Naive thymus-derived CD4-positive, alpha-beta T cell (primary cell): ENCODE measurements around the gene DEFB110. TPM values are rescaled to one million over a fixed set of nuclear protein-coding genes. Genes with fewer than 3 reads are reported as not detected.

Experiments
- ATAC-seq: fragments of 150-1000 bp; cut with Tn5 transposase; 2 replicates; pipeline ENCODE4 v1.10.0; 2021; ENCODE audit warnings: mild to moderate bottlenecking, moderate library complexity
- CTCF ChIA-PET: fragments of 350-600 bp; sonication (Branson Sonifier 250); formaldehyde crosslinking; loops from one replicate; lab custom pipeline; 2021; ENCODE audit warnings: antibody characterized with exemption; lab: Charles Lee
- POLR2A ChIA-PET: fragments of 350-600 bp; sonication (Branson Sonifier 250); formaldehyde crosslinking; loops from one replicate; lab custom pipeline; 2021; ENCODE audit warnings: antibody characterized with exemption, inconsistent platforms; lab: Charles Lee
- DNase-seq, 9 donors: peaks; one replicate each; pipeline versions ENCODE4 v3.0.0 to v3.0.0-alpha.2; 2020 to 2022; ENCODE audit warnings: mixed read lengths in 1 of 9
- H3K27ac ChIP-seq: one replicate; pipeline ENCODE4 v1.7.0; 2013; ENCODE audit warnings: mild to moderate bottlenecking, low read depth, low read length, moderate library complexity
- H3K27me3 ChIP-seq, 2 donors: one replicate each; pipeline ENCODE4 v1.7.0; 2013; ENCODE audit warnings: low read length in 2 of 2, mild to moderate bottlenecking in 2 of 2, moderate library complexity in 2 of 2; ENCODE audit not compliant: control insufficient read depth in 2 of 2, insufficient read depth in 2 of 2
- H3K36me3 ChIP-seq, 3 experiments: 1 replicate in 2 of 3; 2 replicates in 1 of 3; pipeline ENCODE4 v1.7.0; 2013; ENCODE audit warnings: low read length in 3 of 3, mild to moderate bottlenecking in 3 of 3, moderate library complexity in 1 of 3; ENCODE audit not compliant: insufficient read depth in 3 of 3, control insufficient read depth in 2 of 3
- H3K4me1 ChIP-seq, 2 donors: one replicate each; pipeline ENCODE4 v1.7.0; 2013; ENCODE audit warnings: low read length in 2 of 2, mild to moderate bottlenecking in 2 of 2, moderate library complexity in 1 of 2; ENCODE audit not compliant: control insufficient read depth in 2 of 2, insufficient read depth in 2 of 2
- H3K4me3 ChIP-seq: 2 replicates; pipeline ENCODE4 v1.7.0; 2013; ENCODE audit warnings: mild to moderate bottlenecking, low read length
- H3K9me3 ChIP-seq, 3 experiments: 1 replicate in 2 of 3; 2 replicates in 1 of 3; pipeline ENCODE4 v1.7.0; 2013; ENCODE audit warnings: low read length in 3 of 3; ENCODE audit not compliant: control insufficient read depth in 2 of 3
- H3K27ac Mint-ChIP-seq, 9 donors: one replicate each; pipeline ENCODE4 v1.8.0; 2020 to 2022; ENCODE audit warnings: mixed read lengths in 9 of 9, mild to moderate bottlenecking in 8 of 9, moderate library complexity in 5 of 9, inconsistent platforms in 2 of 9
- H3K27me3 Mint-ChIP-seq, 5 donors: one replicate each; pipeline ENCODE4 v1.8.0; 2021 to 2022; ENCODE audit warnings: mixed read lengths in 5 of 5, mild to moderate bottlenecking in 1 of 5
- H3K36me3 Mint-ChIP-seq, 5 donors: one replicate each; pipeline ENCODE4 v1.8.0; 2020 to 2022; ENCODE audit warnings: mixed read lengths in 5 of 5, mild to moderate bottlenecking in 3 of 5, inconsistent platforms in 1 of 5
- H3K4me1 Mint-ChIP-seq, 7 donors: one replicate each; pipeline ENCODE4 v1.8.0; 2020 to 2022; ENCODE audit warnings: mixed read lengths in 7 of 7, mild to moderate bottlenecking in 3 of 7, inconsistent platforms in 1 of 7
- H3K4me3 Mint-ChIP-seq, 10 donors: one replicate each; pipeline ENCODE4 v1.8.0; 2020 to 2022; ENCODE audit warnings: mild to moderate bottlenecking in 10 of 10, mixed read lengths in 10 of 10, moderate library complexity in 6 of 10, inconsistent platforms in 2 of 10
- H3K9me3 Mint-ChIP-seq, 11 donors: one replicate each; pipeline ENCODE4 v1.8.0; 2020 to 2022; ENCODE audit warnings: mixed read lengths in 11 of 11, mild to moderate bottlenecking in 4 of 11, inconsistent platforms in 1 of 11, moderate library complexity in 1 of 11
- intact Hi-C, 2 donors: fragments of 100-400 bp; cut with micrococcal nuclease; formaldehyde crosslinking; loops; one replicate each; pipeline ENCODE4 v1.15.1; 2023
- polyA plus RNA-seq, 2 donors: library from polyadenylated mRNA; unstranded; fragments of 300-500 nt; fragmentation: Illumina TruSeq; gene quantifications; one replicate each; pipeline ENCODE4 v1.2.3, GENCODE V29; 2021
- total RNA-seq, 6 experiments: library from RNA in 5 of 6; stranded (reverse) in 5 of 6; gene quantifications; 1 replicate in 5 of 6; 2 replicates in 1 of 6; pipeline ENCODE4 v1.2.3 and lab custom pipeline; 2021 to 2026

Gene DEFB110
- total and polyA plus RNA-seq, 7 experiments from 2014 or later: not detected

GRCh38 chr6:50030350-50030749 lies 8.6 kb upstream of the DEFB110 start:
- Histone ChIP-seq H3K27ac (no peak overlapping the region), H3K4me3 (no peak overlapping the region), H3K9me3 (no peaks in the 10 kb centered on the region), H3K36me3 (no peaks in the 10 kb centered on the region), H3K4me1 (no peaks in the 10 kb centered on the region), H3K27me3 (no peaks in the 10 kb centered on the region)
- H3K4me3 Mint-ChIP-seq: no peak overlapping the region
- no peak overlapping the region for H3K27ac Mint-ChIP-seq
- ChIA-PET CTCF (no interaction called here), POLR2A (no interaction called here)
- no peaks in the 10 kb centered on the region for H3K4me1 Mint-ChIP-seq
- H3K36me3 Mint-ChIP-seq: peaks cover 0 to 4% (median 0%) of the 10 kb centered on the region in 5 donors
- H3K27me3 Mint-ChIP-seq: no peaks in the 10 kb centered on the region
- no peak for DNase-seq
- intact Hi-C loops: no loop called here
- ATAC-seq: no peak
- H3K9me3 Mint-ChIP-seq: peaks cover 0 to 38% (median 3%) of the 10 kb centered on the region in 11 donors

- CTCF ChIA-PET: no interaction called here
- ATAC-seq: no peak
- no peaks in the 10 kb centered on the region for H3K27me3 Mint-ChIP-seq
These were observed 3.5 kb upstream of the DEFB110 start for GRCh38 chr6:50025258-50025657.

DNA sequence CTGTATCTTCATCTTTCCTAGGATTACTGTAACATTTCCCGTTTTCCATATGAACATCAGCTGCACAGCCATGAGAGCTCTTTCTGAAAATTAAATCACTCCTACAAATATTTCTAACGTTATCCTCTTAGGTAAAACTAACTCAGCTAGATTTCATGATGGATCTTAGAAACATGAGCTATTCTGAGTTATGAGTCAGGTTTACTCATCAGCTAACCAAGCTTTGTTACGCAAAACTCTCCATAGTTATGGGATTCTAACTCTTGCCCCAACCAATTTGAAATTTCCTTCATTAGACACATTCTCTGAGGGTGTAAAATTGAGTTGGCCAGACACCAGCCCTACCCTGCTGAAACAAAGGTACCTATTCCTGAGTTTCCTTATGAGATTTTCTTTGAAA lies 14.0 kb downstream of the DEFB110 start:
- Mint-ChIP-seq H3K36me3 (no peaks in the 10 kb centered on the region), H3K27me3 (no peaks in the 10 kb centered on the region), H3K9me3 (peaks cover 0 to 14% (median 0%) of the 10 kb centered on the region in 11 donors), H3K4me1 (no peaks in the 10 kb centered on the region), H3K4me3 (no peak overlapping the region), H3K27ac (no peak overlapping the region)
- no peaks in the 10 kb centered on the region for H3K36me3 ChIP-seq
- no peaks in the 10 kb centered on the region for H3K9me3 ChIP-seq
- no peaks in the 10 kb centered on the region for H3K4me1 ChIP-seq
- ChIA-PET CTCF (no interaction called here), POLR2A (no interaction called here)
- no peak for ATAC-seq
- H3K27me3 ChIP-seq: no peaks in the 10 kb centered on the region
- H3K27ac ChIP-seq: no peak overlapping the region
- DNase-seq: no peak
- no peak overlapping the region for H3K4me3 ChIP-seq
- intact Hi-C loops: no loop called here

More at GRCh38 chr6:50025258-50025657, 3.5 kb upstream of the DEFB110 start:
- no peak for DNase-seq
- Mint-ChIP-seq H3K27ac (no peak overlapping the region), H3K4me1 (no peaks in the 10 kb centered on the region), H3K9me3 (peaks cover 0 to 28% (median 0%) of the 10 kb centered on the region in 11 donors), H3K36me3 (no peaks in the 10 kb centered on the region), H3K4me3 (no peak overlapping the region)
- no peak overlapping the region for H3K4me3 ChIP-seq
- intact Hi-C loops: no loop called here
- POLR2A ChIA-PET: no interaction called here
- peaks cover 0 to 3% of the 10 kb centered on the region in 2 donors for H3K27me3 ChIP-seq
- no peak overlapping the region for H3K27ac ChIP-seq
- no peaks in the 10 kb centered on the region for H3K4me1 ChIP-seq
- H3K36me3 ChIP-seq: no peaks in the 10 kb centered on the region
- H3K9me3 ChIP-seq: no peaks in the 10 kb centered on the region

DNA sequence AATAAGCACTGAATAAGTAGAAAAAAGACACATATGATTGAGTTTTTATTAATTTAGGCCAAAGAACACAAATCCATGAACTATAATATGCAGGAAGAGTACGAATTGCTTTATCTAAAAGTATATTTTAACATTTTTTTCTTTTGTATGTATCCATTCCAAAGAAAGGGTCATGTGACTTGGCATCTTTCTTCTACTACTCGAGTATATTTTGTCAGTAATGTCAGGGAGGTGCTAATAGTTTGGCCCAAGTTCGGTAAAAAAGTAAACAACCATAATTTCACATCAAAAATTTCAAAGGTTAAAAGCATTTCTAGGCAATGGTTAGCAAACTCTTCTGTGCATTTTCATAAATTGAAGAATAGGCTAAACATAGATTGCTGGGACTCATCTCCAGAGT lies 18.7 kb downstream of the DEFB110 start:
- ChIA-PET POLR2A (no interaction called here), CTCF (no interaction called here)
- intact Hi-C loops: no loop called here

GRCh38 chr6:49995278-49995677 lies 26.5 kb downstream of the DEFB110 start:
- Histone ChIP-seq H3K9me3 (no peaks in the 10 kb centered on the region), H3K27ac (no peak overlapping the region), H3K36me3 (no peaks in the 10 kb centered on the region), H3K27me3 (no peaks in the 10 kb centered on the region), H3K4me1 (no peaks in the 10 kb centered on the region), H3K4me3 (no peak overlapping the region)
- Mint-ChIP-seq H3K36me3 (no peaks in the 10 kb centered on the region), H3K4me1 (no peaks in the 10 kb centered on the region), H3K9me3 (peaks cover 0 to 3% (median 0%) of the 10 kb centered on the region in 11 donors), H3K27me3 (no peaks in the 10 kb centered on the region), H3K4me3 (no peak overlapping the region), H3K27ac (no peak overlapping the region)
- ChIA-PET POLR2A (no interaction called here), CTCF (no interaction called here)
- intact Hi-C loops: no loop called here
- no peak for DNase-seq
- no peak for ATAC-seq

More for the DNA sequence above, 18.7 kb downstream of the DEFB110 start:
- Mint-ChIP-seq H3K4me1 (no peaks in the 10 kb centered on the region), H3K9me3 (peaks cover 0 to 16% (median under 1%) of the 10 kb centered on the region in 11 donors), H3K27ac (no peak overlapping the region), H3K27me3 (no peaks in the 10 kb centered on the region), H3K4me3 (no peak overlapping the region), H3K36me3 (no peaks in the 10 kb centered on the region)
- Histone ChIP-seq H3K27me3 (no peaks in the 10 kb centered on the region), H3K27ac (no peak overlapping the region), H3K9me3 (no peaks in the 10 kb centered on the region), H3K36me3 (no peaks in the 10 kb centered on the region), H3K4me3 (no peak overlapping the region), H3K4me1 (no peaks in the 10 kb centered on the region)
- DNase-seq: no peak
- ATAC-seq: no peak

- H3K4me3 ChIP-seq: no peak overlapping the region
- intact Hi-C loops: no loop called here
- peaks cover 0 to 3% (median 1%) of the 10 kb centered on the region in 11 donors for H3K9me3 Mint-ChIP-seq
These were observed 32.9 kb downstream of the DEFB110 start for GRCh38 chr6:49988900-49989299.

DNA sequence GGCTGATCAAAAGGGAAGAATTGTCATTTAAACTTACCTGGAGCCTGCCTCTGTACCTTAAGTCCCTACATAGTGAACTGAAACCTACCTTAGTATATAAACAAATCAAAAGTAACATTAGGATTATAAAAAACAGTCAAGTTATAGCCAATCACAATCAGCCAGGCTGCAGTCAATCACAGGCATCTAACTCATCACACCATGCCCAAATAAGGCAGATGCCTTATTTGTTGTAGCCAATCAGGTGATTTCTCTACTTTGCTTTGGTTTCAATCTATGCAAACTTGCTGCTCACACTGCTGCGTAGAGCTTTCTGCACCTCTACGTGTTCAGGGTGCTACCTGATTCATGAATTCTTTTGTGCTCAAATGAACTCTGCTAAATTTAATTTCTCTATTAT lies 34.0 kb downstream of the DEFB110 start:
- Mint-ChIP-seq H3K27ac (no peak overlapping the region), H3K9me3 (peaks cover 0 to 3% (median 0%) of the 10 kb centered on the region in 11 donors), H3K36me3 (no peaks in the 10 kb centered on the region), H3K4me3 (no peak overlapping the region), H3K27me3 (no peaks in the 10 kb centered on the region), H3K4me1 (no peaks in the 10 kb centered on the region)
- intact Hi-C loops: no loop called here
- CTCF ChIA-PET: no interaction called here
- no peak overlapping the region for H3K27ac ChIP-seq
- DNase-seq (no peak), ATAC-seq (no peak)
- H3K4me3 ChIP-seq: no peak overlapping the region
- peaks cover 0 to 7% (median 0%) of the 10 kb centered on the region in 3 experiments for H3K9me3 ChIP-seq
- no peaks in the 10 kb centered on the region for H3K4me1 ChIP-seq
- POLR2A ChIA-PET: no interaction called here
- no peaks in the 10 kb centered on the region for H3K36me3 ChIP-seq
- H3K27me3 ChIP-seq: no peaks in the 10 kb centered on the region

More at GRCh38 chr6:49988900-49989299, 32.9 kb downstream of the DEFB110 start:
- no peak for DNase-seq
- no peaks in the 10 kb centered on the region for H3K4me1 ChIP-seq
- CTCF ChIA-PET: no interaction called here
- H3K27ac Mint-ChIP-seq: no peak overlapping the region
- H3K27me3 ChIP-seq: no peaks in the 10 kb centered on the region
- peaks cover 0 to 7% (median 0%) of the 10 kb centered on the region in 3 experiments for H3K9me3 ChIP-seq
- H3K4me1 Mint-ChIP-seq: no peaks in the 10 kb centered on the region
- no peak overlapping the region for H3K4me3 Mint-ChIP-seq
- no peaks in the 10 kb centered on the region for H3K27me3 Mint-ChIP-seq
- no peak overlapping the region for H3K27ac ChIP-seq
- no peaks in the 10 kb centered on the region for H3K36me3 Mint-ChIP-seq
- no peak for ATAC-seq
- H3K36me3 ChIP-seq: no peaks in the 10 kb centered on the region
- POLR2A ChIA-PET: no interaction called here
